Prostate gland (tissue), 2 donors: ENCODE measurements around the gene PER1.
A peak's percentile ranks its signal among the peaks of the same experiment; 100 is the strongest.

Experiments
- CTCF ChIP-seq, 4 experiments: fragments of 200-600 bp in 2 of 4; fragments of 450-650 bp in 2 of 4; sonication (generic) in 2 of 4; IDR thresholded peaks; 1 replicate in 3 of 4; 2 replicates in 1 of 4; pipeline ENCODE4 v1.5.1; 2016 to 2019; ENCODE audit warnings: antibody characterized with exemption in 4 of 4, mild to moderate bottlenecking in 2 of 4, moderate library complexity in 2 of 4
- POLR2AphosphoS5 ChIP-seq: sonication (generic); formaldehyde crosslinking; IDR thresholded peaks from one replicate; pipeline ENCODE4 v1.6.1; 2017; ENCODE audit warnings: antibody characterized with exemption

GRCh38 chr17:8121681-8122421 is 30.4 kb downstream of the PER1 start:
- TF ChIP-seq CTCF (IDR thresholded peaks at IDR 0.05) = peak in 2 of 4 experiments; percentile 45 to 52
- TF ChIP-seq POLR2AphosphoS5 = no peak
